GM19395 (cell line): ENCODE results near the gene MED27.
"Not testable (repeated sequence)": the region's sequence is repeated elsewhere in the genome, so short reads cannot be mapped to it uniquely, and the experiment has no call there.

Source experiments
- ATAC-seq: cut with Tn5 transposase; IDR thresholded peaks from one replicate; pipeline ENCODE4 v1.9.1; 2021; ENCODE audit warnings: mild to moderate bottlenecking, moderate library complexity; ENCODE audit not compliant: unreplicated experiment

MED27 gene

DNA sequence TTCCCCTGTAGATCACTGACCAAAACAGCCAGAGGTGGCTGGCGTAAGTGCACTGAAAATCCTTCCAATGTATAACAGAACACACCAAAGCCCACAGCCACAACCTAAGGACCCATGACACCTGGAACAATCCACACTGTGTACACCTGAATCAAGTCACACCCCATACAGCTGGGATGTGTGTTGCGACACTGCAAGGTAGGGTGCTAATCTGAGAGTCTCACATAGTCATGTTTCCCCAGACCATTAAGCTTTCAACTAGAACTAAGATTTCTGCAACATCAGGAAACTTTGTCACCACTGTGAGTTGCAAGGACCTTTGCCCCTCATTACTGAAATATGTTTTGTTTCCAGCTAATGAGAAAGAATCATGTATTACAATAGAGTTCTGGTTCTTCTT is 59.4 kb downstream of the MED27 start:
- no peak for ATAC-seq

DNA sequence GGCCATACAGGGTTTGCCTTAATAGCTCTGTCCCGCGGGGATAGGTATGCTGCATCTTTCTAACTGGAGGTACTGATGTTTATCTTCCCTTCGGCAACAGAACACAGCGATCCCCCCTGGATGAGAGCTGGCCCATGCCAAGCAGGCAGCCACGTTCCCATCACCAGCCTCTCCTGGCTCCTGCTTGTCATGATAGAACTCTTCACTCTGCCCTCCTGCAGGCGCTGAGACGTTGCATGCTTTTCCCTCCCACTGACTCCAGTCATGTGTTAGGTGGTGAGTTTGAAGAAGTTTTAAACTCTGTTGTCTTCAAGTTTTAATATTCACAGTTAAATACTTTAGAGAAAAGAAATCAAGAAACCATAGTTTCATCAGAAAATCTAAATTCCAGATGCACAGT is 60.0 kb downstream of the MED27 start:
- ATAC-seq = no peak

DNA sequence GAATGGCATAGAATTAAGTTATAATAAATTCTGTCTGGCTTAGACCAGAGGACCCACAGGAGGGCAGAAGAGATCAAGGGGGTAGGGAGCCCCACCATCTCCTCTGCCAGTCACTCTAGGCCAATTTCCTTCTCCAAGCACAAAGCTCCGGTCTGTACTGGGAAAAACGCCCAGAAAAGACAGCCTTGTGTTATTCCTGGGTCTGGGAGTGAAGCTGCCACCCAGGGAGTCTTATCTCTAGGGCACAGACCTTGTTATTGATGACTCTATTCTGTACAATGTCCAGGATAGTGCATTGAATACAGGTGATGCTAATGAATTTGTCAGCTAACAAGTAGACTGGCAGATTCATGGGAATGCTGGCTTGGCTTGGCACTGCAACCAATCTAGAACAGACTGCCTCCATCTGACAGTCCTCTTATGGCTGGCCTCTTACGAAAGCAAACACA is 60.7 kb downstream of the MED27 start:
- ATAC-seq = no peak

DNA sequence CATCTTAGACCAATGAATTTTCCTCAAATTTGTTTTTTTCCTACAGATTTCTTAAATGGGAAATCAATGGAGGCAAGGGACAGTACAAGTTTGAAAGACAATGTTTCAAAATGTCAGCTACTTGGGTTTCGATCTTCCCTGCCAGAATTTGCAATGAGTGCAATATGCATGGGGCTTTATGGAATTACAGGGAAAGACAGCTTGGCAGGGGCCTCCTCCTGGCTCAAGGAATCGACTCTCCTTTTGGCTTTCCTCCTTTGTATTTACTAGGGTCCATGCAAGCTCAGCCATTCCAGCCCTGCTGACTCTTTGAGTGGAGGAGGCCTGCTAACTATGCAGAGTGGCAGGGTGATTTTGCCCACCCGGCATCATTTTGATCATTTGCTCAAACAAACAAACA is 63.2 kb downstream of the MED27 start:
- no peak for ATAC-seq

DNA sequence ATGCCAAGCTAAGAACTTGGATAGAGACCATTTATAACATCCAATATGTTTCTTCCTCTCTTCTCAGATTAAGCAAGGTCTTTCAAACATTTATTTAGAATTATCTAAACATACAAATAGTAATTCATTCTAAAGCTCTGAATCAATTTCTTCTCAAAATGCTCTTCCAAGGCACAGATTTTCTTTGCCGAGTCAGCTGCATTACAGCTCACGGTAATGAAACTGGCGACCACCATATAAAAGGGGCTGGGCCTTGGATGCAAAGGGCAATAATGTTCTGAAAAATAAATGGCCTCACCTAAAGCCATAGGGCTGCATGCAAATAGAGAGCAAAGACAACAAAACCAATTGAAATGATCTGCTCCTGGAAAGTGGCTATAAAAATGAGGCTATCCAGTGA is 63.8 kb downstream of the MED27 start:
- ATAC-seq = no peak

DNA sequence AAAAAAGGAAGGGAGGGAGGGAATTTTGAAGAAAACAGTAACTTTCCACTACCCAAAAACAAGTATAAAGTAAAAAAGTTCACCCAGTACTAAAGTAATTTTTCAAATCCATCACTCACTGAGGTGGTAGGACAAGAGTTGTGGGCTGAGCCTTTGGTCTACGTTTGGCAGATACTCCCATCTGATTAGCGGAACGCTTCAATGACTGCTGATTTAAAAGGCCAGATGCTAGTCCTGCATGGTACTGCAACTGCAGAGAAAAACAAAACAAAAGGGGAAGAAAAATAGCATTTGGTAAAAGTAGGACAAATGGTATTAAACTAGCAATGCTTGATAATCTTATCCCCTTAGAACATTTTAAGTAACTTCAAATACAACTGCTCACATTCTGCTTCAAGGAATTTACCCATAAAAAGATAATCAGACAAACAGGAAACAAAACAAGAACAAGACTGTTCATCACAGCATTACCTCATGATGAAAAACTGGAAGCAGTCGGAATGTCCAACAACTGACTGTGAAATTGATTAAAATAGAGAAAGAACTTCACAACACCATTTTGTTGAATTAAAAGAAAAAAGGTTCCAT is 65.4 kb downstream of the MED27 start:
- no peak for ATAC-seq

DNA sequence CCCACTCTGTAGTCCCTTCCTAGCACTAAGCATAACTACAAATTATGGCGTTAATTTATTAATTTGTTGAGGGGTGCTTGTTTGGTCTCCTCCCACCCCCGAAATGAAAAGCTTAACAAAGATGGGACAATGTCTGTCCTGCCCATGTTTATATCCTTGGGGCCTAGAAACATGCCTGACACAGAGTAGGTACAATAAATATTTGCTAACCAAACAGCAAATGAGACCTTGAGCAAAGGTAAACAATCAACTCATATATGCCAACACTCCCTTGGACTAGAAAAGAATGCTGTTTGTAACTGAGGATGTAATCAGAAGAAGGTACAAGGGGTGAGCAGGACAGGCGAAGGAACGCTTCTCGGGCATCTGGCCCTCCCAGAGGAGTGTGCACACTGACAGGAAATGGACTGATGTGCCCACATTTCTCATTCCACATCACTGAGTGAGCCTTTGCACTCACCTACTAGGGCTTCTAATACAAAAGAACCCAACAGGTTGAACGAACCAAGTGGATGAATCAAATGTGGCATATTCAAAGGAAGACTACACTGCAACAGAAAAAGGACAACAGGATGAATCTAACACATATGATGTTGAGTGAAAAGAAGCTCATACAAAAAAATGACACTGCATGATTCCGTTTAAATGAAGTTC is 66.8 kb downstream of the MED27 start:
- no peak for ATAC-seq

DNA sequence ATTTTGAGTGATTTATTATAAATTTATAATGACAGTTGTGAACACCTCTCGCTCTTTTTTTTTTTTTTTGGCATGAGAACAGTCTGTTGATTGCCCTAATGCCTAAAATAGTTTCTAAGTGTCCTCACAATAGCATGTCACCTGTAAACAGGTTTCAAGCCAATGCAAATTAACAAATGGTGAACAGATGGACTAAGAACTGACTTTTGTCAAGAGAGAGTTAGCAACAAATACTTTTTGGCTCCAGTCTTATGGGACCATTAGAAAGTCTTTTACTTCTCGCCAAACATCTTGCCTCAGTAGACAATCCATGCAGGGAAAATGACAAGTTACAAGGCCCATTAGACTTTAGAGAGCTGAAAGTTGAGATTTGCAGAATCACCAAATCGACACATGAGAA is 67.8 kb downstream of the MED27 start:
- no peak for ATAC-seq

DNA sequence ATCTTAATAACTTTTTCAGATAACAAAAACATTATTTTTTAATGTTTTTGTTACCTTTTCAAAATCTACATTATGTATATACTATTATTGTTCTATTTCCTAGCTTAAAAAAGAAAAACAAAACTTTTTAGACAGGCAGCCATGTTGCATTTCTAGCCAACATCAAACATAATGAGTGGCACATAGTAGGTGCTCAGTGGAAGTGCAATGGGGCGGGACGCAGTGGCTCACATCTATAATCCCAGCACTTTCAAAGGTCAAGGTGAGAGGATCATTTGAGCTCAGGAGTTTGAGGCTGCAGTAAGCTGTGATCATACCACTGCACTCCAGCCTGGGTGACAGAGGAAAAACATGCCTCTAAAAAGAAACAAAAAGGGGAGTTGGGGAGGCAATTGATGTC is 68.4 kb downstream of the MED27 start:
- no peak for ATAC-seq

DNA sequence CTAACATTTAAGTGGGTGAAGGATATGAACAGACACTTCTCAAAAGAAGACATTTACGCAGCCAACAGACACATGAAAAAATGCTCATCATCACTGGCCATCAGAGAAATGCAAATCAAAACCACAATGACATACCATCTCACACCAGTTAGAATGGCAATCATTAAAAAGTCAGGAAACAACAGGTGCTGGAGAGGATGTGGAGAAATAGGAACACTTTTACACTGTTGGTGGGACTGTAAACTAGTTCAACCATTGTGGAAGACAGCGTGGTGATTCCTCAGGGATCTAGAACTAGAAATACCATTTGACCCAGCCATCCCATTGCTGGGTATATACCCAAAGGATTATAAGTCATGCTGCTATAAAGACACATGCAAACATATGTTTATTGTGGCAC is 69.5 kb downstream of the MED27 start:
- ATAC-seq = not testable (repeated sequence)

DNA sequence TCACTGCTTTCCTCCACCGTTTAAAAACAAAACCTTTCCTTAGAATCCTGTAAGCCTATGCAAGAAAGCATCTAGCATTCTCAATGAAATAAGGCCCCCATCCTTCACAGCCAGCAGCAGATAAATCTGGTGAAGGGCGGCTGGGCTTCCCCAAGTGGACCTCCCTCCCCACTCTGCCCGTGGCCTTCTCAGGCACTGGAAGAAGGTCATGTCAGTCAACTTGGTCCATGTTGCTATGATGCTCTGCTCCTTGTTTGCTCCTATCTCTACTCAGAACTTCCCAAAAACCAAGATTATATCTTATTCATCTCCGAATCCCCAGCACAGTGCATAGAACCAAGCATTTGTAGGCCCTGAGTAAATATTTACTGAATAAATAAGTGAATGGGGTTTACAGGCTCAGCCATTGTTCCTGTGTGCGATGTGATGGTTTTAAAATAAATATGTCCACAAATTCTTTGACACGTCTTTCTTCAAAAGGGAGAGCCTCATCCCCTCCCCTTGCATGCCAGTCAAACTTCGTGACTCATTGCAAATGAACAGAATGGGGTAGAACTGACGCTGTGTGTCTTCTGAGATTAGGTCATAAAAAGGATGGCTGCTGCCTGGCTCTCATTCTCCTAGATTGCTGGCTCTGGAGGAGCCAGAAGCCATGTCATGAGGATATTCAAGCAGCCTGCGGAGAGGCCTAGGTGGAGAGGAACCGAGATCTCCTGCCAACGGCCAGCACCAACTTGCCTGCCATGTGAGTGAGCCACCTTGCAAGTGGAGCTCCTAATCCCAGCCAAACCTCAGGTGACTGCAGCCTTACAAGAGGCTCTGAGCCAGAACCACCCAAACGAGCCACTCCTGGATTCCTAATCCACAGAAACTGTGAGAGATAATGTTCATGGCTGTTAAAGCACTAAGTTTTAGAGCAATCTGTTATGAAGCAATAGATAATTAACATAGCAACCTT is 70.5 kb downstream of the MED27 start:
- no peak for ATAC-seq

DNA sequence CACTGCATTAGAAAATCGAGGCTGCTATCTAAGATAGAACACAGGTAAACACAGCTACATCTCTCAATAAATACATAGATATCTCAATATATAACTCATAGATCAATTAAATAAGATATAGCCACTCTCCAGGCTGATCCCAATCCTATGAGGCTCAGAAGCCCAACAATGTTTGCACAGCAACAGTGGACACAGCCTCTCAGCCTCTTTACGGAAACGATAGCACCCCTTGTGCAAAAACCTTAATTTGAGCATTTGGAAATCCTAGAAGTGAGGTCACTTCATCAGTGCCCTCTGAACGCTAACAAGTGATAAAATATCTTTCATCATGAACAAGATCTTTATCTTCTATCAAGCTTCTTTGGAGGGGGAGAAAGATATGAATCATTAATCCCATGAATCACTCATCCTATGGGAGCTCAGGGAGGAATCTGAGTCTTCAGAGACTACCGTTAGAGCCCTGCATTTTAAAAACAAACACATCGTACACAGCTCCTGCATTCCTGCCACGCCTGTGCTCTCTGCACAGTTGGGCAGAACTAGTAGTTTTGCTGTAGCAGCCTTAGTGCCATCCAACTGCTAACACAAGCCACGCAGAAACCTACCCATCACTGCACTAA is 71.4 kb downstream of the MED27 start:
- no peak for ATAC-seq

DNA sequence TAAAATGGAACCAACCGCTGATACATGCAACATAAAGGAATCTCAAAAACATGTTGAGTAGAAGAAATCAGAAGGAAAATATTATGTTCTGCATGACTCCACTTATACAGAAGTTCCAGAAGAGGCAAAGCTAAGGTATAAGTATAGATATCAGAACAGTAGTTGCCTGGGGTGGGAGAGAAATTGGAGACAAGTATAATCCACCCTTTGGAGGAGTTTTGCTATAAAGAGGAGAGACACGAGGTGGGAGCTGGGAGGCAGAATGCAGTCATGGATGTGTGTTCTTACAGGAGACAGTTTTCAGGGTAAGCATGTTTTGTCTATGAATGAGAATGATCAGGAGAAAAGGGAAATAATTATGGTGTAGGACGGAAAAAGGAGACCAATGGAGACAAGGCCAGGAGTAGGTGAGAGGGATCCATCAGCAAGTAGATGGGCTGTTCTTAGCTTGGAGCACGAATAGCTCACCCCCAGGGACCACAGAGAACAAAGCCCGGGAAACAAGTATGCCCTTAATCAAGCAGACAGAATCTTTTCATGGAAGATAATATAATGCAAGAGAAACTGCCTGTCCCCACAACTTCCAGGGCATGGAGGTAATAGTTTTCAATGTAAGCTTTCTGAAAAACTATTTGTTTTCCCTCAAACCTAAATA is 72.2 kb downstream of the MED27 start:
- no peak for ATAC-seq

DNA sequence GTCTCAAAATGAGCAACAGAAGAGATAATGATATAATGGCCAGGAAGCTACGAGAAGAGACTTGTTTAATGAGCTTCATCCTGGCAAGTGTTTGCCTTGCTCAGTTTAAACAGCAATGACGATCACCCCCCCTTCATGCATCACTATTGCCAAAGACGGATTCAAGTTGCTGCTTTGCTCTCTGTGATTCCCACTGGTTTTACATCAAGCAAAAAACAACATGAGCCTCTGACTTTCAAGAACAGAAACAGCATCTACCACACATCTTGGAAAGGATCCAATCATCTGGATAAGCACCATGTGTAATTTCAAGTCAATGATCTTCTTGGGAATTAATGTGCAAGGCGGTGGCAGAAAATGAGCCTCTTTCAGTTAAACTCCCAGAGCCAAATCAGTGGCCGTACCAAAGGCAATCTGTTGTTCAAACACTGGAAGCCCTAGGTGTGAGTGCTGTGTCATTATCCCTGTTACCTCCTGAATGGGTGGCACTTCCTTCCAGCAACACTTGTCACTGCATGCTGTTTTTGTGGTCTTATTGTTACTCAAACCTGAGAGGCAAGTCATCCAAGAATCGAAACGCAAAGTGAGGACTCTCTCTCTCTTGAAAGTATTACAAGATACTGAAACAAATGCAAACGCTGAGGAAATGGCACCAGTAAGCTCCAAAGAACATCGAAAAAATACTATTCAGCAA is 72.8 kb downstream of the MED27 start:
- peak; percentile 88 for ATAC-seq

DNA sequence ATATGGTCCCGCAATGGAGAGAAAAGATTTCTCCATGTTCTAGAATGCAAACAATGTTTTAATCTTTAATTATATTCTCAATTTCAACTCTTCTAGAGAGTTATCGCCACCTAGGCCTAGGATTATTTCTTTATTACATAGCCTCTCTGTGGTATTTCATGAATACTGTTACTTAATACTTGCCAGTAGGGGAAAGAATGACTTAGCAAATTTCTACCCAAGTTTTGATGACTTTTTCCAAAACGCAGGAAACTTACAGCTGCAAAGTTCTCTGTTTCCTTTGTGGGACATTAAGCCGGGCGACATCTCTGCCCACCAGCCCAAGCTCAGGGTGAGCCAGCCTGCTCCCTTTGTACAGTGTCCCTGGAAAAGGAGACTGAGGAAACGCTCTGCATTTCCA is 73.8 kb downstream of the MED27 start:
- ATAC-seq = no peak

DNA sequence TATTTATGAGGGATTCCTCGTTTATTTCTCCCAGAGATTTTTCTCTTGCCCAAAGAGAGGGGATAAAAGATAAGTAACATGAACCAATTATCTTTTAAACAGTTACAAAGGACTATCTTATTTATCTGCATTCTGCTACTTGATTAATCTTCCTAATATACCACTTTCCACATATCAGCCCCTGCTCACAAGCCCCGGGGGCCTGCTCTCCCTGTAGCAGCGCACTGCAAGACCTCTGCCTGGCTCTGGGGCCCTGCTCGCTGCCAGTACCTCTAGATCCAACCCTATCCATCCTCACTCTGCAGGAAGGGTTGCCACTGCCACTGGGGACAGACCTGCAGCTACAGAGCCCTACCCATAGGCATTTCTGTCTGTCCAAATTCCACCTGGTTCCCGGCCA is 75.3 kb downstream of the MED27 start:
- no peak for ATAC-seq

DNA sequence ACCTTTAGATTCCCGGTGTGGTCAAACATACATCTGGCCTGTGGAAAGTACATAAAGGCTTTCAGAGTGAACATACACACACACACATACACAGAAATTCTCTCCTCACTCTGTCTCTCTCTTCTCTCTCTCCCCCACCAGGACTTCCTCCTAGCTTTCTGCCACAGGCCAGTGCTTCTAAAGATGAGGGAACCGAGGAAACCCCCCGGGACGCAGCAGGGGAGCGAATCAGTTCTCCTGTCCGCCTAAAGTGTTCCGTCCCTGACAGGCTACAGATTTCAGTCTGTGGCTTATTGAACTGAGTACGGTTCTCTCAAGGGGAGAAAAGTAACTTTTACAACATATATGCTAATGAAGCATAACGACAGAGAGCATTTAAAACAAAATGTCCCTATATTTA is 75.8 kb downstream of the MED27 start:
- no peak for ATAC-seq

DNA sequence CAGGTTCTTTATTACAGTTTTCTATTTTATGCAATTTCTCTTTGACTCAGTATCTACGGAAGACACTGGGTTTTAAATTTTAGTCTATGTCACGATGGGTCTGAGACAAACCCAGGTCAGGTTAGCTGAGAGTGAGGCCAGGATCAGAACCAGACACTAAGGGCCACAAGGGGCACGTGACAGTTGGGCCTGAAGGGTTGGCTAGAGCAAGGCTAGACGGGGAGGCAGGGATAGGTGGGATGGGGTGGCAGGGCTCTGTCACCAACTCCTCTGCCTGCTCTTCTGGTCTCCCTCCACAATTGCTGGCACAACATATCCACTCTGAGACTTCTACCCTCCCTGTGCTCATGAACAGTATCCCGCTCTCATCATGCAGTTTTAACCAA is 76.4 kb downstream of the MED27 start:
- no peak for ATAC-seq

DNA sequence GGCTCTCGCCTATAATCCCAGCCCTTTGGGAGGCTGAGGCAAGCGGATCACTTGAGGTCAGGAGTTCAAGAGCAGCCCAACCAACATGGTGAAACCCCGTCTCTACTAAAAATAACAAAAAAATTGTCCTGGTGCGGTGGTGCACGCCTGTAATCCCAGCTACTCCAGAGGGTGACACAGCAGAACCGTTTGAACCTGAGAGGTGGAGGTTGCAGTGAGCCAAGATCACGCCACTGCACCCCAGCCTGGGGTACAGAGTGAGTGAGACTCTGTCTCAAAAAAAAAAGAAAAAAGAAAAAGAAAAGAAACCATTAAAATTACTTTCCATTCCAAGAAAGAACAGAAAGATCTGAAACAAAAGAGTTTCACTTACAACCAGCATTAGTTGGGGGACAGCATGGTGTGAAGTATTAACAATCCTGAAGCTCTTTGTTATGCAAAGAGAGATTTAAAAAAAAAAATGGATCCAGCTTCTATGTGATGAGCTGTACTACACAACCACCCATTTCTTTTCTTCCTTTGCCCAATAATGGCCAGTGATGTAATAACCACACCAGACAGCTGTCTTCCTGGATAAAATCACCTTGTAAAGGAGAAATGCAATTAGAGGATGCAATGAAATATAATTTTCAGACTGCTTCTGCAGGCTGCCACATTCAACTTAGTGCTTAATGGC is 76.9 kb downstream of the MED27 start:
- ATAC-seq = no peak

DNA sequence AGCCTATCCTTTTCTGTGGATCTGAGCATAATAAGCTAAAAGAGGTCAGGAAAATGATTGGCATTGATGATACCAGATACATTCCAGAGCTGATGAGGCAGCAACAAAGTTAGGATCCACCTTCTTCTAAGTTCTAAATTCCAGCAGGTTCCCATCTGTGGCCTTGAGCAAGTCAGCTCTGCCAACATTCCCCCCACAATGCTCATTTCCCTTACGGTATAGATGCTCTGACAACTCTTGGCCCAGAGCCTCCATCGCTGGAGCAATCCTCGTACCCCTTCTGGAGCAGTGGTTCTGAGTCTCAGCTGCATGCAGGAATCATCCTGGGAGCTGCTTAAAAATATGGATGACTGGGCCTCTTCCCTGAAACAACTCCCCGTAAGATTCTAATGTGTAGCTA is 78.1 kb downstream of the MED27 start:
- ATAC-seq = no peak
